Measurements from ENCODE around the gene RUNX2. TPM values are rescaled to one million over a fixed set of nuclear protein-coding genes. Genes with fewer than 3 reads are reported as not detected.
"Not testable (repeated sequence)": the region's sequence is repeated elsewhere in the genome, so short reads cannot be mapped to it uniquely, and the experiment has no call there.

Gene RUNX2
- total and polyA plus RNA-seq, 2 donors (not counting 1 experiment from before 2014, with no cell fraction given), result 1.3 to 2.4 TPM

- H3K36me3 ChIP-seq (replicated peaks in 1 of 2; ENCODE audit: control extremely low read depth in 1 of 2, control insufficient read depth in 1 of 2, extremely low read depth in 1 of 2, insufficient read depth in 2 of 2, low read length in 1 of 2); H3K4me1 Mint-ChIP-seq; H3K4me3 ChIP-seq (ENCODE audit: control extremely low read depth in 1 of 5, extremely low read depth in 1 of 5, insufficient read depth in 1 of 5, low read depth in 2 of 5, low read length in 4 of 5); H3K79me2 ChIP-seq (ENCODE audit: control insufficient read depth, insufficient read depth, low read length); DNase-seq; H4K20me1 ChIP-seq (ENCODE audit: control insufficient read depth, insufficient read depth, low read length, poor library complexity, severe bottlenecking); H3K4me1 ChIP-seq (ENCODE audit: control insufficient read depth in 2 of 2, insufficient read depth in 2 of 2, low read length in 2 of 2); H3K27me3 ChIP-seq (replicated peaks in 1 of 4; ENCODE audit: control extremely low read depth in 1 of 4, control insufficient read depth in 3 of 4, insufficient read depth in 4 of 4, low read length in 3 of 4); POLR2A ChIA-PET; CTCF ChIA-PET; H3K9ac ChIP-seq (ENCODE audit: low read length); H2AFZ ChIP-seq (ENCODE audit: insufficient read depth, low read depth, low read length, poor library complexity, severe bottlenecking); H3K4me2 ChIP-seq (replicated peaks; ENCODE audit: low read depth, low read length, poor library complexity, severe bottlenecking); H3K4me3 Mint-ChIP-seq; H3K27ac Mint-ChIP-seq; H3K9me3 ChIP-seq (ENCODE audit: control extremely low read depth in 1 of 3, control insufficient read depth in 2 of 3, insufficient read depth in 1 of 3, low read length in 2 of 3); H3K27ac ChIP-seq (ENCODE audit: low read length in 2 of 2); H3K9me3 Mint-ChIP-seq (ENCODE audit: insufficient read depth); intact Hi-C loops (cut with micrococcal nuclease); H3K27me3 Mint-ChIP-seq; ATAC-seq (ENCODE audit: low read depth): not testable (repeated sequence)
- WGBS (ENCODE audit: insufficient coverage), result no CpG with 5 or more reads among the region's 3 CpGs
Measured at GRCh38 chr6:45560321-45560820, 232.2 kb downstream of the RUNX2 start.

DNA sequence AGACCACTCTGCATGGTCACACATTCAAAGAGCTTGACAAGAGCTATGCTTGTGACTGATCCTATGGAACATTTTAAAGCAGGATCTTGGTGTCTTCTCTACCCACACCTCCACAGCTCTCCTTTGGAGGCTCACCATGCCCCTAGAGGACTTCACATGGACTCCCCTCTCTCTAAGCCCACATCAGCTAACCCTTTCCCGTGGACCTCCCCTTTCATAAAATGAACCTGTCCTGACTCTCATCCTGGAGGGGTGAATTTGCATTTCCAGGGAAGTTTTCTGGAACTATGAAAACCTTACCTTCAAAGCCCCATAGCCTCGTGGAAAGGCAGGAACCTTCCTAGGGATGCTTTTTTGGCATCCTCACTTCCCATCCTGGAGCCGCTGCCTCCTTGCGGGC lies 234.0 kb downstream of the RUNX2 start:
- H3K4me1 Mint-ChIP-seq, result peaks cover 7% of the 10 kb centered on the region
- Histone ChIP-seq H3K4me2 (replicated peaks; ENCODE audit: low read depth, low read length, poor library complexity, severe bottlenecking) (no peak overlapping the region), H3K9ac (ENCODE audit: low read length) (no peak overlapping the region), H3K27ac (ENCODE audit: low read length in 2 of 2) (no peak overlapping the region), H3K4me3 (ENCODE audit: control extremely low read depth in 1 of 5, extremely low read depth in 1 of 5, insufficient read depth in 1 of 5, low read depth in 2 of 5, low read length in 4 of 5) (no peak overlapping the region), H3K4me1 (ENCODE audit: control insufficient read depth in 2 of 2, insufficient read depth in 2 of 2, low read length in 2 of 2) (peaks cover 0 to 4% of the 10 kb centered on the region in 2 donors), H3K79me2 (ENCODE audit: control insufficient read depth, insufficient read depth, low read length) (no peaks in the 10 kb centered on the region), H2AFZ (ENCODE audit: insufficient read depth, low read depth, low read length, poor library complexity, severe bottlenecking) (no peak overlapping the region), H3K9me3 (ENCODE audit: control extremely low read depth in 1 of 3, control insufficient read depth in 2 of 3, insufficient read depth in 1 of 3, low read length in 2 of 3) (no peaks in the 10 kb centered on the region), H3K36me3 (replicated peaks in 1 of 2; ENCODE audit: control extremely low read depth in 1 of 2, control insufficient read depth in 1 of 2, extremely low read depth in 1 of 2, insufficient read depth in 2 of 2, low read length in 1 of 2) (no peaks in the 10 kb centered on the region), H4K20me1 (ENCODE audit: control insufficient read depth, insufficient read depth, low read length, poor library complexity, severe bottlenecking) (no peaks in the 10 kb centered on the region), H3K27me3 (replicated peaks in 1 of 4; ENCODE audit: control extremely low read depth in 1 of 4, control insufficient read depth in 3 of 4, insufficient read depth in 4 of 4, low read length in 3 of 4) (no peaks in the 10 kb centered on the region)
- TF ChIP-seq, protein P1, sequence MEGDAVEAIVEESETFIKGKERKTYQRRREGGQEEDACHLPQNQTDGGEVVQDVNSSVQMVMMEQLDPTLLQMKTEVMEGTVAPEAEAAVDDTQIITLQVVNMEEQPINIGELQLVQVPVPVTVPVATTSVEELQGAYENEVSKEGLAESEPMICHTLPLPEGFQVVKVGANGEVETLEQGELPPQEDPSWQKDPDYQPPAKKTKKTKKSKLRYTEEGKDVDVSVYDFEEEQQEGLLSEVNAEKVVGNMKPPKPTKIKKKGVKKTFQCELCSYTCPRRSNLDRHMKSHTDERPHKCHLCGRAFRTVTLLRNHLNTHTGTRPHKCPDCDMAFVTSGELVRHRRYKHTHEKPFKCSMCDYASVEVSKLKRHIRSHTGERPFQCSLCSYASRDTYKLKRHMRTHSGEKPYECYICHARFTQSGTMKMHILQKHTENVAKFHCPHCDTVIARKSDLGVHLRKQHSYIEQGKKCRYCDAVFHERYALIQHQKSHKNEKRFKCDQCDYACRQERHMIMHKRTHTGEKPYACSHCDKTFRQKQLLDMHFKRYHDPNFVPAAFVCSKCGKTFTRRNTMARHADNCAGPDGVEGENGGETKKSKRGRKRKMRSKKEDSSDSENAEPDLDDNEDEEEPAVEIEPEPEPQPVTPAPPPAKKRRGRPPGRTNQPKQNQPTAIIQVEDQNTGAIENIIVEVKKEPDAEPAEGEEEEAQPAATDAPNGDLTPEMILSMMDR (IDR thresholded peaks at IDR 0.05), result no peak
- intact Hi-C loops (cut with micrococcal nuclease), result no loop called here
- ATAC-seq (ENCODE audit: low read depth) (no peak), DNase-seq (no peak)
- ChIA-PET POLR2A (no interaction called here), CTCF (no interaction called here)
- peaks cover 2% of the 10 kb centered on the region for H3K9me3 Mint-ChIP-seq (ENCODE audit: insufficient read depth)
- H3K4me3 Mint-ChIP-seq, result no peak overlapping the region
- peaks cover 6% of the 10 kb centered on the region for H3K27me3 Mint-ChIP-seq
- 89% methylated on average over 3 of the region's 4 CpGs for WGBS (ENCODE audit: insufficient coverage)
- H3K27ac Mint-ChIP-seq, result no peak overlapping the region
